HG02571 (cell line): ENCODE results near the gene SORCS2.

Experiments
- ATAC-seq: cut with Tn5 transposase; IDR thresholded peaks from one replicate; pipeline ENCODE4 v1.9.1; 2021; ENCODE audit warnings: mild to moderate bottlenecking, moderate library complexity; ENCODE audit not compliant: unreplicated experiment

The SORCS2 gene

GRCh38 chr4:7384929-7385890, 192.9 kb downstream of the SORCS2 start:
- ATAC-seq, result no peak

- ATAC-seq, result no peak
Measured at GRCh38 chr4:7387925-7388324, 195.6 kb downstream of the SORCS2 start.

GRCh38 chr4:7388627-7389026, 196.3 kb downstream of the SORCS2 start:
- ATAC-seq, result no peak

DNA sequence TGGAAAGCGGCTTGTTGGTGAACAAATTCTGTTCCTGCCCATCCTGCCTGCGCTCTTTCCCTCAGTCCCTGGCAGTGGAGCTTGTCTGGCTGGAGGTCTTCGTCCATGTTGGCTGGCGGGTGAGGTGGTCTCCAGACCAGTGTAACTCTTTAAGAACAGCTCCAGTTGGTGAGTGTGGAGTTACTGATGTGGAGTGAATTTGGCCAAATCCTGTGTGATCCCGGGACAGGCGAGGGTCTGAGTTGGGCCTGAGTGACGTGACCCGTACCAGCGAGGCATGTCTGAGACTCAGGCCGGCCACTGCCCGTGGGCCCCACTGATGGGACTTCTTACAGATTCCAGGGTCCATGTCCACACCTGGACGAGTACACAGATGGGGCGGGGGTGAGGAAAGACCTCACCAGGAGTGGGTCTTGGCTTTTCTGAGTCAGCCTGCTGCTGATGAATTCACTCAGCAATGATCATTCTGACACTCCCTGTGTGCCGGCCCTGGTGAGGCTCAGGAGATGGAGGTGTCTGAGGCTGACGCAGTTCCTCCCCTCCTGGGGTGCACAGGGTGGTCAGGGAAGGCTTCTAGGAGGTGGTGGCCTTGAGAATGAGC, 196.9 kb downstream of the SORCS2 start:
- ATAC-seq, result no peak

GRCh38 chr4:7389719-7390118, 197.4 kb downstream of the SORCS2 start:
- ATAC-seq, result no peak

- no peak for ATAC-seq
Measured at GRCh38 chr4:7390336-7390735, 198.0 kb downstream of the SORCS2 start.

GRCh38 chr4:7390906-7391636, 198.7 kb downstream of the SORCS2 start:
- no peak for ATAC-seq

GRCh38 chr4:7391637-7392437, 199.5 kb downstream of the SORCS2 start:
- no peak for ATAC-seq

DNA sequence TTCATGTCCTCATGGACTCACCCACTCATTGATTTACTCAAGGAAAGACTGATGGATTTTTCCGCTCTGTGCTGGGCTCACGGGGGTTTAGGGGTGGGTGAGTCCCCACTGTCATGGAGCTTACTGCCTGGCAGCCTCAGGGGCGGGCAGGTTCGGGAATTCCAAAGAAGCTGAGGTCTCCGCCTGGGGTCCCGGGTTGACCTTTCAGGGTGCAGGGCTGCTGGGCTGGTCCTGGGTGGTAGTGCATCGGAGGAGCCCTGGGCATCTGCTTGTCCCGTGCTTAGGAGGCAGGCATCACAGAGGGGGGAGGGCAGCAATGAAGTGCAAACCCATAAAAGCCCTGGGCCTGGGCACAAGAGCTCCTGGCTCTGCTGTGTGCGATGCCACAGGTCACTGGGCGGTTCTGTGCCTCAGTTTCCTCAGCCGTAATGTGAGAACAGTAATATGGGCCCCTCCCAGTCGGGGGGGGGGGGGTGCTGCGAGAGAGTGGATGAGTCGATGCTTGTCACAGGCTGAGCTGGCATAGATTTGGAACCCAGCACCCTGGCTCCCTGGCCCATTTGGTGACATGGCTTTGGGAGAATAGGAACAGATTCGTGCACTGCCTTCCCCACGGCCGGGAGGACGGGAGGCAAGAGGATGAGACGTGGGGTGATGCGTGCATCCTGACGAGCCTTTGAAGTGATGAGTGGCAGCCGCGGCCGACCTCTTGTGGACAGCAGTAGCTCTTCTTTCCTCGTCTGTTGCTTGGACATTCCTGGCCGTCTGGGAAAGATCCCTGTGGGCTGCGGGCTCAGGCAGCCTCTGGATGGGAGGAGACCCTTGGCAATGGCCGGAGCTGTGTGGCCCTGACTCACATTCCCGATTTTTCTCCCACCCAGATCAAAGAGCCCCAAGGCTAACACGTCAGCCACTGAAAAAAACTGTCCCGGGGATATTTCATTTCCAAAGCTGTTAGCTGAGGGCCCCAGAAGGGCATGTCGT, 200.4 kb downstream of the SORCS2 start:
- no peak for ATAC-seq

GRCh38 chr4:7393601-7394575, 201.6 kb downstream of the SORCS2 start:
- no peak for ATAC-seq

GRCh38 chr4:7394681-7395451, 202.5 kb downstream of the SORCS2 start:
- no peak for ATAC-seq

DNA sequence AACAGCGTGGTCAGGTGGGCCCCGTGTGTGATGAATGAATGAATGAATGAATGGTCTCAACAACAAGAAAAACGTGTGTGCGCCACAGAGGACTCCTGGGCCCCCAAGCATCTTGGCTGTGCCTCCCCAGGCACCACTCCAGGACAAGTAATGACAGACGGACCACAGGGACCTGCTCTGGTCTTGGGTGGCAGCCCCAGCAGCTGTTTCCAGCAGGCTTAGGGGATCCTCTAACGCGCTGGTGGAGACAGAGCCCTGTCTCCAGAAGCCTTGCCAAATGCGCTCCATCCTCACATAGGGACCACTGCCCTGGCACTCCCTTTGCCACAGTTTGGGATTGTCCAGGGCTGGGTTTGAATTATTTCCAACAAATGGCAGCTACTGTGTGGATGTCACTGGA, 203.3 kb downstream of the SORCS2 start:
- ATAC-seq, result no peak

- no peak for ATAC-seq
Measured at GRCh38 chr4:7396186-7396910, 204.0 kb downstream of the SORCS2 start.

- ATAC-seq, result no peak
Measured at GRCh38 chr4:7397206-7398103, 205.1 kb downstream of the SORCS2 start.

DNA sequence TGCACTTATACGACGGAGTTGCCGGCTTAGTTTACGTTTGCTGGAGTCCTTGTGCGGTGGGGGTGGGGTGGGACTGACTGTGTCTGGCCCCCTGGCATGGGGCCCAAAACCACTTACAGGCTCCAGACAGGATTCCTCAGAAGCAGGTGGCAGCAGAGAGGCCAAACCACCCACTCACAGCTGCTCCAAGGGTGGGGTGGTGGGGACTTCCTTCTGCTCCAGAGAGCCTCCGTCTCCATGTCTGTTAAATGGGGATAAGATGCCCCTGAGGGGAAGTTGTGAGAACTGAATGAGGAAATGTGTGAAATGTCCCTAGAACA, 205.7 kb downstream of the SORCS2 start:
- ATAC-seq, result no peak

DNA sequence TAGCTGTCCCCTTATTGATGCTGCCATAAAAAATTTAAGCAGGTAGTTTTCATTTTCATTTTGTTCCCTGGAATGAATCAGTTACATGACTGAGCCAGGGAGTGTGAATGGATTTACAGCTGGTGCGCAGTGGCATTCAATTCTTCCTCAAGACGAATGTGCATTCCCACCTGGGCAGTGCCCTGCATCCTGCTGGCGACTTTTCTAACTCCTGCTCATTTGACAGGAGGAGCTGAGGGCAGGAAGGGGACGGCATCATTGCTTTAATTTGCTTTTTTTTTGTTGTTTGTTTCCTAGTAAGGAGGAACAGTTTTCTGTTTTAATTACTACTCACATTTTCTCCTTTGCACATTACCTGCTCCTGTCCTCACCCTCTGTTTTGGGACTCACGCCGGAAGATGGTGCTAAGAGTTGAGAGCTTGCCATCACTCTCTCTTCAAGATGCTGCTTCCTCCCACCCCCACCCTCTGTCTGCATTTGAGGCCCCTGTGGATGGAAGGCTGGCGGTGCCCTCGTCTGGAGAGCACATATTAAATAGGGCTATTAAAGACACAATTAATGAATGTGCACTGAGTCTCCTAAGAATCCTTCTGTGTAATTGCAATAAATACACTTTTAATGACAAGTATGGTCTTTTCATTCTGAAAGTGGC, 206.6 kb downstream of the SORCS2 start:
- no peak for ATAC-seq
